COLO668 (cell line): ENCODE results near the gene CCDC127.
"Not testable (repeated sequence)": the region's sequence is repeated elsewhere in the genome, so short reads cannot be mapped to it uniquely, and the experiment has no call there.

Experiments used
- DNase-seq: peaks from one replicate; lab custom pipeline; 2025; ENCODE audit not compliant: unreplicated experiment; lab: John Stamatoyannopoulos, UW

Gene CCDC127

DNA sequence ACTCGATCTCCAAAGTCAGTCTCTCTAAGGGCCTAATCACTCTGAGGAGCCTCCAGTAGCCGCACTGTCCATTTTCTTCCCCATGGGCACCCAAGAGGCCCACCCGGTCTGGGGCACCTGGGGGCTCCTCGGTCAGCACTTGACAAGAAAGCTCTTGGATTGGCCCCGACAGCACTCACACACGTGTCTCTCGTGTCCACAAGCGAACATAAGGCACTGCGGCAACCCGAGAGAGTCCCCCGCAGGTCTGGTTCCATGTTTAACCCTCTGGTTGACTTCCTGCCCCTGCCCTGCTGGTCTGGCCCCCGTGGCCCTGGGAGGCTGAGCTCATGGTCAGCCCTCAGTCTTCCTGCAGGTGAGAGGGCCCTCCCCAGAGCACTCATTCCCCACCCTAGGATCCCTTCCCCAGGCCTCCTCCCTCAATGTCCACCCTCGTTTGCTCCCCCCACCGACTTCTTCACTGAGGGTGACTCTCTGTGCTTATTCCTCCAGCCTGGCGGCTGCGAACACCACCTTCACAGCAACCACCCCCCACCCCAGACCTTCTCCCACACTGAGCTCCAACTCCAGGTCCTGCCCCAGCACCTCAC lies 43.0 kb downstream of the CCDC127 start:
- DNase-seq, result no peak

DNA sequence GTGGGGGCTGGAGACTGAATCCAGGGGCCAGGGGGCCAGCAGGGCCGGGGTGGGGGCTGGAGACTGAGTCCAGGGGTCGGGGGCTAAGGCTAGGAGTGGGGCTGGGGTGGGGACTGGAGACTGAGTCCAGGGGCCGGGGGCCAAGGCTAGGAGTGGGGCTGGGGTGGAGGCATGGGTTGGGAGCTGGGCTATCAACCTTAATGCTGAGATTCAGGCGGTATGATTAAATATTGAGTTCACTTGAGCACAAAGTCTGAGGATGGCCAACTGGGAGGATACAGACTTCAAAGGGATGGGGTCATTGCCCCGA lies 43.7 kb downstream of the CCDC127 start:
- DNase-seq, result no peak

DNA sequence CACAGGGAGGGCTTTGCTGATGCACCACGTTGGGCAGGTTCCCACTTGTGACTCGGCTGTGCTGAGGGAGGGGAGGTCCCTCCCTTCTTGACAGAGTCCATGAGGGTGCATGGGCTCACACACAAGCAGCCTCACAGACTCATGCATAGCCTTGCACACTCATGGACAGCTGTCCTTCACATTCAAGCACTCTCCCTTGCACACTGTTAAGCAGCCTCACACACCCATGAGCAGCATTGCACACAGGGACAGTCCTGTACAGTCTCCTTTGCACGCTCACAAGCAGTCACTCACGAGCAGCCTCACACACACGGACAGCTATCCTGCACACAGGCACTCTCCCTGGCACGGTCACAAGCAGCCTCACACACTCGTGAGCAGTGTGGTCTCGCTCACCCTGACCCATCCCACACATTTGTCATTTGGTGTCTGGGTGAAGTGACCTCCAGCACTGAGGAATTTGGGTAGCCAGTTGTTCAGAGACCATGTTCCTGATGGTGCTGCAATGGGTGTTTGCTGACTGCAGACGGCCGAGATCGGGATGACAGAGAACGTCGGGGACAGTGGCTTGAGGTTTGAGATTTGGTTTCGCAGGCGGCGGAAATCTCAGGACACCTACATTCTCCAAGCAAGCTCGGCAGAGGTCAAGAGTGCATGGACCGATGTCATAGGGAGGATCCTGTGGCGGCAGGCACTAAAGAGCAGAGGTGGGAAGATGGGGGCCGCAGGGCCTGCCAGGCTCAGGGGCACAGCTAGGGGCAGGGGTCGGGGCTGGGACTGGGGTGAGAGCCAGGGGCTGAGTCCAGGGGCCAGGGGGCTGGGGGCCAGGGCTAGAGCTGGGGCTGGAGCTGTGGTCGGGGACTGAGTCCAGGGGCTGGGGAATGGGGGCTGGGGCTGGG lies 44.3 kb downstream of the CCDC127 start:
- no peak for DNase-seq

DNA sequence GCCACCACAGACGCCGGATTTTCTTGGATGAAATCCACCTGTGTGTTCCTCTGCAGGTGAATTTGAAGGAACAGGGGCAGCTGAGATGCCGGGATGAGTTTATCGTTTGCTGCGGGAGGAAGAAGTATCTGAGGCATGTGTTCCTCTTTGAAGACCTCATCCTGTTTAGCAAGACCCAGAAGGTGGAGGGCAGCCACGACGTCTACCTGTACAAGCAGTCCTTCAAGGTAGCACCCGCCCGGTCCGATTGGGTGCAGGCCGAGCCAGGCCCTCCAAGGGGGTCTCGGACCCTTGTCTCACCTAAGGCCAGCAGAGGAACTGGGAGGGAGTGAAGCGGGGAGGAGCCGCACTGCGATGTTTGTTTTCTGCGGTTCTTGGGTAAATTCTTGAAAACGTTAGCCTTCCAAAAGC lies 45.1 kb downstream of the CCDC127 start:
- no peak for DNase-seq

DNA sequence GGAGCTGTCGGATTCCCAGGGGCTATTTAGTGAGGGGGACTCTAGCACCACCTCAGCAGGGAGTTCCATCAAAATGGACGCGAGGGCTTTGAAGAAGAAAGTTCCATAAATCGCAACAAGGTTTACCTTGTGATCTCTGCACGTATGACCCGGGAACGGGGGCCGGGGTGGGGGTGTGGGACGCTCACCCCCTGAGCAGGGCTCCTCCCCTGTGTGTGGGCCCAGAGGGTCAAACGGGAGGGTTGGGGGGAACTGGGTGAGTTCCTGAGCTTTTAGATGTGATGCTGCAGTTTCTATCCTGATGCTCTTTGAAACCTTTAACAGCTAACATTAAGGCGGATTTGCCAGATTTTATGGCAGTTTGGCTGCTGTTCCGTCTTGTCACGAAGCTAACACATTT lies 45.5 kb downstream of the CCDC127 start:
- no peak for DNase-seq

DNA sequence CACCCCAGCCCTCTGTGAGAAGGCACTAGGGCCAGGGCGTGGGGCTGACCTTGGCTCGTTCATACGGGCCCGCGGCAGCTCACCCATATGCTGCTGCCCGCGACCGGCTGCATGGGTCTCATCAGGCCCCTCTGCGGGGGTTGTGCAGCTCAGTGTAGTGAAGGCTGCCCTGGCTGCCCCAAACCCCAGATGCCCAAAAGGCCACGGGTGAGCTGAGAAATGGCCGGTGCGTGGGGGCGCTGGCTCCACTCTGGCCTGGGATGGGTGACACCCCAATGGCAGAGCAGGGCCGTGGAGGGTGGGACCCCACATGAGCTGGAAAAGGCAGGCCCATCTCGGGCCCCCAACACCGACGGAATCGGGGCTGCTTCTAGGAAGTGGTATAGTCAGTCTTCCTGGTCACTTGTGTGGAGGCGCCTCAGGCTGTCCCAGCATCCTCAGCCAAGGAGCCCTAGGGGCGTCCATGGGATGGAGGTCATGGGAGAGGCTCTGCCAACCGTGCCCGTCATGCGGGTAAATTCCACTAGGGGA lies 46.1 kb downstream of the CCDC127 start:
- no peak for DNase-seq

DNA sequence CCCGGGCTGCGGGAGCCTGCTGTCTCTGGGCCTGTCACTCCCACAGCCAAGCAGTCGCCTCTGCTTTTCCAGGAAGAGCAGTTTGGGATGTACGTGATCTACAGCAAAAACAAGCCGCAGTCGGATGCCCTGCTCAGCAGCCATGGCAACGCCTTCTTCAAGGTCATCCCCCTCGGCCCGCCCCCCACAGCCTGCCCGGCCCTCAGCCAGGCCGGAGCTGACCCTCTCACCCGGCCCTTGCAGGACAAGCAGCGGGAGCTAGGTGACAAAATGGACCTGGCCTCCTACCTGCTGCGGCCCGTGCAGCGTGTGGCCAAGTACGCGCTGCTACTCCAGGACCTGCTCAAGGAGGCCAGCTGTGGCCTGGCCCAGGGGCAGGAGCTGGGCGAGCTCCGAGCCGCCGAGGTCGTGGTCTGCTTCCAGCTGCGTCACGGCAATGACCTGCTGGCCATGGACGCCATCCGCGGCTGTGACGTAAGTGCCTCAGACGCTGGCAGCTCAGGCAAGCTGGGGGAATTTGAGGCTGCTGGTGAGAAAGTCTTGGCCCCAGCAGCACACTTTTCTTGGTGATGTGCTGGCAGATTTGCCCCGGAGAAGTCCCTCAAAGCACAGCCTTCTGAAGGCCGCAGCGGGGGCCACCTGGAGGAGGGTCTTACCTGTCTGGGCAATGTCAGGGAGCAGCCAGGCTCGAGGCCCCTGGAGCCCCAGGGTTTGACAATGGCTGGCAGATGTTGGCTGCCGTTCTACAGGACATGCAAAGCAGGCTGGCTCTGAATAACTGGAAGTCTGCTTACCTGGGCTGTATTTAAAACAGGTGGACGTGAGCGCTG lies 46.8 kb downstream of the CCDC127 start:
- no peak for DNase-seq

DNA sequence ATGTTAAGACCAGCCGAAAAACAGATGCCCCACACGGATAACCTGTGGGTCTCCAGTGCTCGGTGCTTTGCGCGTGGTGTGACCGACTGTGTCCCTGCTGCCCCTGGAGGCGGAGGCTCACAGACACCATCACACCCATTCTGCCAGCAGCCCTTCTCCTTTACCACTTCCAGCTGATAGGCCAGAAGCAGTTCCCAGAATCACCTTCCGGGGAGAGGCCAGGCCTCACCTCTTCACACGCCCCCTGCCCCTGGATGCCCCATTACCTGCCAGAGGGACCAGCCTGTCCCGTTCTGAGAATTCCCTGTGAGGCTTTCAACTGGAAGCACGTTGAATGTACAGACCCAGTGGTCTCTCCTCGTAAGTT lies 48.2 kb downstream of the CCDC127 start:
- no peak for DNase-seq

DNA sequence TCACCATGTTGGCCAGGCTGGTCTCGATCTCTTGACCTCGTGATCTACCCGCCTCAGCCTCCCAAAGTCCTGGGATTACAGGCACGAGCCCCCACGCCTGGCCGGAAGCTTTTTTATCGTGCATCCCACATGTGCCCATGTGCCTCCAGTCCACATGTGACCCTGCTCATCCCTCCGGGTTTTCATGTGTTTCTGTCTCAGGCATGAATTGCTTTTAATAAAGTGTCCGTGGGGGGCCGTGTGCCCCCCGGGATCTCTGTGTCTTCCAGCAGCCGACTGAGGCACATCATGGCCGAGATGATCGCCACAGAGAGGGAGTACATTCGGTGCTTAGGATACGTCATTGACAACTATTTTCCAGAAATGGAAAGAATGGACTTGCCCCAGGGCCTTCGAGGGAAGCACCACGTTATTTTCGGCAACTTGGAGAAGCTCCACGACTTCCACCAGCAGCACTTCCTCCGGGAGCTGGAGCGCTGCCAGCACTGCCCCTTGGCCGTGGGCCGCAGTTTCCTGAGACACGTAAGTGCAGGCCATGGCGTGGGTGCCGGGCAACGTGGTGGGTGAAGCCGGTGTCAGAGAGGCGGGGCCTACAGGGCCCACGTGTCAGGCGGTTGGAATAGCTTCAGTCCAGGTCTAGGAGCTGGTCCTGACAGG lies 48.8 kb downstream of the CCDC127 start:
- DNase-seq, result no peak

DNA sequence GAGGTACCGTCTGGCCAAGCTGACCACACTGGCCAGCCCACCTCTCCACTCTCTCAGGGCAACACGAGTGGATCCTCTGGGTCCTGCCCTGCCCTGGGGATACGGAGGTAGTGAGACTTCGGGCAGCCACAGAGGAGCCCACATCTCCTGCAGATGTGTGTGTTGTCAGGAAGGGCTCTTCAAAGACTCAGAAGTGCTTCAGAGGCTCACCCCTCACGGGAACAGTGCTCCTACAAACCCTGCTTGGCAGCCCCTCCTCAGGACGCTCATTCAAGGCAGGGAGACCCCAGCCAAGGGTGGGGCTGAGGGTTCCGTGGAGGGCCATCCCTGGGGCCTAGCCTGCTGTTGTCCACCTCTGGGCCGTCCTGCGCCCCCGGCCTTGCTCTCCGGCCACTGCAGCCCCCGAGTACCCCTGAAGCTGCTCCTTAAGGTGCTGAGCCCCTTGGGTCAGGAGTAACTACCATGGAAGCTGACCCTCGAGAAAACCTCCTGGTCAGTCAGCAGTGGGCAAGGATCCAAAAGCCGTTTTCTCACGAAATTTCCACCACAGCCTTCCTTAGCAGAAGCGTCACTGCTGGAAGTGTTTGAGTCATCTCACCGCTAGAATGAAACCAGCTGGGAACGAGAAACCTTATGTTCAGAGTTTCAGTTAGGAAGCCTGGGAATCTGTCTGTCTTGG lies 49.8 kb downstream of the CCDC127 start:
- no peak for DNase-seq

DNA sequence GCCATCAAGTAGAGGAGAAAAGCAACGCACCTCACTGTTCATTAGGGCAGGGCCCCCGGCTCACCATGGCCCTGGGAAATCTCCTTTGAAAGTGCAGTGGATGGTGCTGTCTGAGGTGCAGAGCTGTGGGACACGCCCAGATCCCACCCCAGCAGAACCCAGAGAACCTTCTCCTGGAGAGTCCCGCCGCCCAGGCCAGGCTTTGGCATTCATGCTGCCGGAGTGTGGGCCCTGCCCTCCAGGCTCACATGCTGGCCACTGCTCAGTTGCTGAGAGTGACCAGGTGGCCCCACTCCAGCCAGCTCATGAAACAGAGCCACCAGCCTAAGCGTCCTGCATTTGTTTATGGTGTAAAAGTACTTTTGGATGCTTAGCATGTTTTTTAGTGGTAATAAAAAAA lies 50.4 kb downstream of the CCDC127 start:
- no peak for DNase-seq

DNA sequence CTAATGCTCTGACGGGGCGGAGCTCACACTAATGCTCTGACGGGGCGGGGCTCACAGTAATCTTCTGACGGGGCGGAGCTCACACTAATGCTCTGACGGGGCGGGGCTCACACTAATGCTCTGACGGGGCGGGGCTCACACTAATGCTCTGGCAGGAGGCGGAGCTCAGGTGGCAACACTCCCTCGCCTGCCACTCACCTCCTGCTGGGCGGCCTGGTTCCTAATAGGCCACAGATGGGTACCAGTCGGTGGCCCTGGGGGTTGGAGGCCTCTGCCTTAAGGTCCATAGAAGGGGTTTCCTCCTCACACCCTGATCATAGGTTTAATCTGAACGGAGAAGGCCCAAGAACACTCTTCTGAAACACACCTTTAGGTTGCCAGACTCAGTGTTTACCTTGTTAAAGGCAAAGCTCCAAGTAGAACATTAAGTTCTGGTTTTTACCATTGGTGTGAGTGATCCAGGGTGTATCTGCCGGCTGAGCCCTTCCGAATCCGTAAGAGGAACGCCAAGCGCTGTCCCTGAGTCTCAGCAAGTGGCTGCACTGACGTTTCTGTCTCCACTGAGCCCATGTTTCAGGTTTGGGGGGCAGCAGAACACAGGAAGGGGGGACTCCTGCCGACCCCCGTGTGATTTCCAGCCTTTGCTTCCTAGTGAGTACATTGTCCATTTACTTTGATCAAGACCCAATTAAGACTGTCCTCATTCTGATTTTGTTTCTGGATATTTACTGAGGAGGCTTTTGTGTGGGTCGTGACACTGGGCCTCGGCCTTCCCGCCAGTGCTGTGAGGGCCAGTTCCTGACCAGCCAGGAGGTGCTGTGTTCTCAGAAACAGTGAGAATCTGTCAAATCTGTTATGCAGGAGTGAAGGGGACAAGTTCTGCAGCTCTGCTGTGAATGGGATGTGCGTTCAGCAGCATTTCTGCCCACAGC lies 51.2 kb downstream of the CCDC127 start:
- DNase-seq, result no peak

DNA sequence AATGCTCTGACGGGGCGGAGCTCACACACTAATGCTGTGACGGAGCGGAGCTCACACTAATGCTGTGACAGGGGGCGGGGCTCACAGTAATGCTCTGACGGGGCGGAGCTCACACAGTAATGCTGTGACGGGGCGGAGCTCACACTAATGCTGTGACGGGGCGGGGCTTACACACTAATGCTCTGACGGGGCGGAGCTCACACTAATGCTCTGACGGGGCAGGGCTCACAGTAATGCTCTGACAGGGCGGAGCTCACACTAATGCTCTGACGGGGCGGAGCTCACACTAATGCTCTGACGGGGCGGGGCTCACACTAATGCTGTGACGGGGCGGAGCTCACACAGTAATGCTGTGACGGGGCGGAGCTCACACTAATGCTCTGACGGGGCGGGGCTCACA lies 53.2 kb downstream of the CCDC127 start:
- DNase-seq, result not testable (repeated sequence)

DNA sequence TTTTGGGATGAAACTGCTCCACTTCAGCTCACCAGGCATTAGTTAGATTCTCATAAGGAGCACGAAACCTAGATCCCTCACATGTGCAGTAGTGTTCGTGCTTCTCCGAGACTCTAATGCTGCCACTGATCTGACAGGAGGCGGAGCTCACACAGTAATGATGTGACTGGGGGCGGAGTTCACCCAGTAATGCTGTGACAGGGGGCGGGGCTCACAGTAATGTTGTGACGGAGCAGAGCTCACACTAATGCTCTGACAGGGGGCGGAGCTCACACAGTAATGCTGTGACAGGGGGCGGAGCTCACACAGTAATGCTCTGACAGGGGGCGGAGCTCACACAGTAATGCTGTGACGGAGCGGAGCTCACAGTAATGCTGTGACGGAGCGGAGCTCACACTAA lies 53.7 kb downstream of the CCDC127 start:
- DNase-seq, result no peak

DNA sequence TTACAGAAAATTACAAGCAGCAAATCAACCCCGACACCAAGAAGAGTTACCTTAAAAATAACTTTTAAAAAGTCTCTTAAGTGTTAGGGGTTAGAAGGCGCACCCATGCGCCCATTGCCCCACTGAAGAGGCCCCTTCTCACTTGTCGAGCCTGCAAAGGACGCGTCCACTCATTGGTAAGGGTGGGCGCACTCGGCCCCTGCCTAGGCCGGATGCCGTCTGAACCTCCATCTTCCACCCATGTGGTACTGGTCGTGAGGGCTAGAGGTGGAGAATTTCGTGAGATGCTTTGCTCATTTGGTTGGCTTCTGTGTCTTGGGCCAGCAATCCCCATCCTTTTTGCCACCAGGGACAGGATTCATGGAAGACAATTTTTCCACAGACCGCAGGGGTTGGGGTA lies 54.1 kb downstream of the CCDC127 start:
- DNase-seq, result no peak

DNA sequence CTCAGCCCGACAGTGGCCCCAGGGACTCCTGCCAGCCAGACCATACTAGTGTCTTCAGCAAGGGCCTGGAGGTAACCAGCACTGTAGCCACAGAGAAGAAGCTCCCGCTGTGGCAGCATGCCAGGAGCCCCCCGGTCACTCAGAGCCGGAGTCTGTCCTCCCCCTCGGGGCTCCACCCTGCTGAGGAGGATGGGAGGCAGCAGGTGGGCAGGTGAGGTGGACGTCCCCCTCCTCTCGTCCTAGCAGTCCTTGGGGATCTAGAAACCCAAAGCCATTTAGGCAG lies 54.7 kb downstream of the CCDC127 start:
- DNase-seq, result no peak

DNA sequence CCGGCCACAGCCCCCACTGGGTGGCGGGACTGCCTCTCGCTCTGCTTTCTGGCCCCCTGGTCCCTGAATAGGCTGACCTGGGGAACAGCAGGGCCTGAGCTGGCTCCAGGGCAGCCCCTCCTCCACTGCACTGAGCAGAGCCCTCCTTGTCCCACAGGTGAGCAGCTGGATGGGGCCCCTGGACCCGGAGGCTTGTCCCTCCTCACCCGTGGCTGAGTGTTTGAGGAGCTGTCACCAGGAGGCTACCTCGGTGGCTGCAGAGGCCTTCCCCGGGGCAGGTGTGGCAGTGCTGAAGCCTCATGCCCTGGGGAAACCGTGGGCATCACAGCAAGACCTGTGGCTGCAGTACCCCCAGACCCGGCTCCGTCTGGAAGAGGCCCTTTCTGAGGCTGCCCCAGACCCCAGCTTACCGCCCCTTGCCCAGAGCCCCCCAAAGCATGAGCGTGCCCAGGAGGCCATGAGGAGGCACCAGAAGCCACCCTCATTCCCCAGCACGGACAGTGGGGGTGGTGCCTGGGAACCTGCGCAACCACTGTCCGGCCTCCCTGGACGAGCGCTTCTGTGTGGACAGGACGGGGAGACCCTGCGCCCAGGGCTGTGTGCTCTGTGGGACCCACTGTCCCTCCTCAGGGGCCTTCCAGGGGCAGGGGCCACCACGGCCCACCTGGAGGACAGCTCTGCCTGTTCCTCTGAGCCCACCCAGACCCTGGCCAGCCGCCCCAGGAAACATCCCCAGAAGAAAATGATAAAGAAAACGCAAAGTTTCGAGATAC lies 55.2 kb downstream of the CCDC127 start:
- no peak for DNase-seq

DNA sequence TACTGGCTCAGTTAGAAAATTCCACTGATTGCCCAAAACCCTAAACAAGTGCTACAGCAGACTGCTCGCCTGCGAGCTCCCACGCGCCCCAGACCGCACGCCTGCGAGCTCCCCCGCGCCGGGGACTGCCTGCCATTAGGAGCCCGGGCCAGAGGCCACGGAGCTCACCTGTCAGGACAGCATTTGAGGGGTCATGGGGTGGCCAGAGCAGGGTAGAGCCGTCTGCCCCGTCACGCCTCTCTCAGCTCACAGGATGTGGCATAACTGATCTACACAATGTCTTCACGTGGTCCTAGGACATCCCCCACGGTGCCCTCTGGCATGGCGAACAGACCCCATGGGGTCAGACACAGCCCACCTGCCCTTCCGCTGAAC lies 55.8 kb downstream of the CCDC127 start:
- DNase-seq, result no peak

DNA sequence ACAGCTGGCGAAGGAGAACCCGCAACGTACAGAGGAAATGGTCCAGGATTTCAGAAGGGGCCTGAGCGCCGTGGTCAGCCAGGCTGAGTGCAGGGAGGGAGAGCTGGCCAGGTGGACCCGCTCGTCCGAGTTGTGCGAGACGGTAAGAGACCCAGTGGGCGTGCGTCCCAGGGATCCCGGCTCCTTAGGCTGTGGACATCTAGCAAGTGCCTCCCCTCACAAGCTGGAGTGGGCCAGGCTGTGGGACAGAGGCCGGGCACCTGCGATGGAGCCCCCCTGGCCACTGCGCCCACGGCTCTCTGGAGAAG lies 56.2 kb downstream of the CCDC127 start:
- no peak for DNase-seq
